ENCODE data around the gene NOTCH1.

DNA sequence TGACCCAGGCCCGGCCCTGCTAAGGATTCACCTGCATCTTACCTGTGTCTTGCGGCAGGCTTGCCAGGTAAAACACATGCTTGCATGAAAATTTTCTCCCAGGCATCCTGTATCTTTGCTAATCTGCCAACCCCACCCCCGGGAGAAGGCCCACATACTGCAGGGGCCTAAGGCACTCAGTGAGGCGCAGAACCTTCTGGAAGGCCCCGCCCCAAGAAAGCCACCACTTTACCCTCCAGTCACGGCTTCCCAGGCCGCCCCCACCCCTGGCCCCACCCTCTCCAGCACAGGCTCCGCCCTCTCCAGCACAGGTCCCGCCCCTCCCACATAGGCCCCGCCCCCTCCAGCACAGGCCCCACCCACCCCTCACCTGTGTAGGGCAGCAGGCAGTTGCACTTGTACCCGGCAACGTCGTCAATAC lies 33.2 kb downstream of the NOTCH1 start:
- TF ChIP-seq GATA2 (IDR thresholded peaks at IDR 0.05; ENCODE audit: low read depth, low read length): no peak
- TF ChIP-seq GATA3 (IDR thresholded peaks at IDR 0.05; ENCODE audit: low read depth, low read length): no peak
